Body of pancreas (tissue), 4 donors: ENCODE data around the gene FCN1.

Experiments used
- CTCF ChIP-seq, 7 experiments: fragments of 450-650 bp in 4 of 7; fragments of 200-600 bp in 3 of 7; sonication (generic) in 3 of 7; IDR thresholded peaks; one replicate each; pipeline ENCODE4 v1.5.1; 2016 to 2019; ENCODE audit warnings: antibody characterized with exemption in 7 of 7
- POLR2A ChIP-seq, 3 donors: fragments of 450-650 bp; IDR thresholded peaks; one replicate each; pipeline ENCODE4 v1.6.1; 2016; ENCODE audit warnings: antibody characterized with exemption in 3 of 3, mild to moderate bottlenecking in 2 of 3

- TF ChIP-seq CTCF (IDR thresholded peaks at IDR 0.05) (no peak), POLR2A (IDR thresholded peaks at IDR 0.05) (no peak)
Observed at GRCh38 chr9:134922066-134922931, 4.6 kb upstream of the FCN1 start.
